Ectodermal cell (in vitro differentiated cells): ENCODE measurements around the gene USP11.

Experiments used
- H3K27ac ChIP-seq: 2 replicates; pipeline ENCODE4 v1.7.0; 2013; ENCODE audit warnings: mild to moderate bottlenecking, low read depth, low read length; ENCODE audit not compliant: insufficient read depth, poor library complexity, severe bottlenecking
- H3K27me3 ChIP-seq: 2 replicates; pipeline ENCODE4 v1.7.0; 2013; ENCODE audit warnings: mild to moderate bottlenecking, low read length; ENCODE audit not compliant: insufficient read depth, control insufficient read depth, poor library complexity, severe bottlenecking
- H3K36me3 ChIP-seq: one replicate; pipeline ENCODE4 v1.7.0; 2013; ENCODE audit warnings: low read length; ENCODE audit not compliant: control insufficient read depth, insufficient read depth
- H3K4me1 ChIP-seq: one replicate; pipeline ENCODE4 v1.7.0; 2013; ENCODE audit warnings: low read length; ENCODE audit not compliant: control insufficient read depth, insufficient read depth
- H3K4me3 ChIP-seq: 2 replicates; pipeline ENCODE4 v1.7.0; 2013; ENCODE audit warnings: low read depth, low read length, control low read depth; ENCODE audit not compliant: insufficient read depth
- H3K9me3 ChIP-seq: 2 replicates; pipeline ENCODE4 v1.7.0; 2013; ENCODE audit warnings: mild to moderate bottlenecking, low read length, moderate library complexity; ENCODE audit not compliant: control insufficient read depth
- WGBS, 2 experiments: methylation state at CpG; one replicate each; pipeline ENCODE4 v1.1.7; 2013; ENCODE audit warnings: missing lambda C conversion rate in 2 of 2; 5-methylcytosine and 5-hydroxymethylcytosine counted together

The USP11 gene

GRCh38 chrX:47215291-47215900 is 17.4 kb upstream of the USP11 start:
- no peaks in the 10 kb centered on the region for H3K27me3 ChIP-seq
- H3K4me1 ChIP-seq, result no peaks in the 10 kb centered on the region
- 93 to 94% methylated on average over 12 of the region's 12 CpGs for WGBS, 2 experiments
- H3K4me3 ChIP-seq, result no peak overlapping the region
- H3K36me3 ChIP-seq, result peaks cover 3% of the 10 kb centered on the region
- H3K9me3 ChIP-seq, result no peaks in the 10 kb centered on the region
- no peak overlapping the region for H3K27ac ChIP-seq

GRCh38 chrX:47216393-47216925 is 16.4 kb upstream of the USP11 start:
- 94 to 95% methylated on average over 8 of the region's 8 CpGs for WGBS, 2 experiments

GRCh38 chrX:47217121-47217851 is 15.5 kb upstream of the USP11 start:
- Histone ChIP-seq H3K27ac (peak overlapping the region; percentile 89), H3K9me3 (no peaks in the 10 kb centered on the region), H3K4me1 (no peaks in the 10 kb centered on the region), H3K4me3 (no peak overlapping the region), H3K36me3 (no peaks in the 10 kb centered on the region), H3K27me3 (no peaks in the 10 kb centered on the region)
- 19 to 20% methylated on average over 18 to 22 of the region's 22 CpGs for WGBS, 2 experiments

More at GRCh38 chrX:47216393-47216925, 16.4 kb upstream of the USP11 start:
- Histone ChIP-seq H3K4me3 (no peak overlapping the region), H3K27ac (peak overlapping the region; percentile 89), H3K27me3 (no peaks in the 10 kb centered on the region), H3K36me3 (no peaks in the 10 kb centered on the region), H3K9me3 (no peaks in the 10 kb centered on the region), H3K4me1 (no peaks in the 10 kb centered on the region)

- H3K9me3 ChIP-seq, result no peaks in the 10 kb centered on the region
- H3K27me3 ChIP-seq, result no peaks in the 10 kb centered on the region
- peak overlapping the region; percentile 91 for H3K27ac ChIP-seq
- no peaks in the 10 kb centered on the region for H3K36me3 ChIP-seq
- H3K4me1 ChIP-seq, result no peaks in the 10 kb centered on the region
- 0 to 1% methylated on average over 31 of the region's 31 CpGs for WGBS, 2 experiments
- H3K4me3 ChIP-seq, result peak overlapping the region; percentile 71
Measured at GRCh38 chrX:47217852-47218279, 14.9 kb upstream of the USP11 start.

- Histone ChIP-seq H3K27me3 (no peaks in the 10 kb centered on the region), H3K36me3 (peaks cover 4% of the 10 kb centered on the region), H3K9me3 (no peaks in the 10 kb centered on the region), H3K4me1 (no peaks in the 10 kb centered on the region), H3K4me3 (peak within 1 kb of the TSS; percentile 71), H3K27ac (peak within 1 kb of the TSS; percentile 91)
- WGBS, 2 experiments, result 0% methylated on average over 61 of the region's 61 CpGs
Measured at GRCh38 chrX:47218280-47218919, 14.4 kb upstream of the USP11 start, which contains the start of gene CDK16. Gene CDK16 (plus strand): TSS chrX:47218681. CDS start chrX:47223558, 4,877 bp downstream.

- WGBS, 2 experiments, result 4% methylated on average over 59 to 60 of the region's 60 CpGs
- Histone ChIP-seq H3K36me3 (peaks cover 12% of the 10 kb centered on the region), H3K27me3 (no peaks in the 10 kb centered on the region)
Measured at GRCh38 chrX:47218920-47219815, 13.6 kb upstream of the USP11 start.

GRCh38 chrX:47221756-47222155 is 11.1 kb upstream of the USP11 start:
- WGBS, 2 experiments, result 90 to 94% methylated on average over 4 of the region's 4 CpGs
- H3K27ac ChIP-seq, result no peak overlapping the region
- no peaks in the 10 kb centered on the region for H3K27me3 ChIP-seq
- no peaks in the 10 kb centered on the region for H3K9me3 ChIP-seq
- no peak overlapping the region for H3K4me3 ChIP-seq
- peaks cover 22% of the 10 kb centered on the region for H3K36me3 ChIP-seq
- no peaks in the 10 kb centered on the region for H3K4me1 ChIP-seq

More at GRCh38 chrX:47218920-47219815, 13.6 kb upstream of the USP11 start:
- H3K27ac ChIP-seq, result peak overlapping the region; percentile 50
- H3K9me3 ChIP-seq, result no peaks in the 10 kb centered on the region
- peak overlapping the region; percentile 71 for H3K4me3 ChIP-seq
- no peaks in the 10 kb centered on the region for H3K4me1 ChIP-seq

GRCh38 chrX:47222751-47223350 is 10.0 kb upstream of the USP11 start:
- no peaks in the 10 kb centered on the region for H3K27me3 ChIP-seq
- 83 to 97% methylated on average over 6 to 9 of the region's 10 CpGs for WGBS, 2 experiments

GRCh38 chrX:47223476-47224250 is 9.1 kb upstream of the USP11 start:
- Histone ChIP-seq H3K36me3 (peaks cover 27% of the 10 kb centered on the region), H3K9me3 (no peaks in the 10 kb centered on the region), H3K27ac (no peak overlapping the region), H3K4me3 (no peak overlapping the region), H3K4me1 (no peaks in the 10 kb centered on the region), H3K27me3 (no peaks in the 10 kb centered on the region)
- 97% methylated on average over 13 of the region's 13 CpGs for WGBS, 2 experiments

More at GRCh38 chrX:47222751-47223350, 10.0 kb upstream of the USP11 start:
- Histone ChIP-seq H3K36me3 (peaks cover 22% of the 10 kb centered on the region), H3K27ac (no peak overlapping the region), H3K4me1 (no peaks in the 10 kb centered on the region), H3K9me3 (no peaks in the 10 kb centered on the region), H3K4me3 (no peak overlapping the region)
